ENCODE results near the gene ZNF610.

The ZNF610 gene

GRCh38 chr19:52397310-52398080 lies 61.5 kb downstream of the ZNF610 start, which contains the start of gene ZNF528:
TSS of gene ZNF528 (plus strand) at chr19:52397849. CDS start at chr19:52402014, 4,165 bp downstream.
- DNase-seq (ENCODE audit: low spot score): no peak

- no peak for DNase-seq (ENCODE audit: low spot score)
Observed at GRCh38 chr19:52398081-52398441, 62.0 kb downstream of the ZNF610 start.

- no peak for DNase-seq (ENCODE audit: low spot score)
Observed at GRCh38 chr19:52410276-52410675, 74.2 kb downstream of the ZNF610 start.

- no peak for DNase-seq (ENCODE audit: low spot score)
Observed at GRCh38 chr19:52415711-52416110, 79.7 kb downstream of the ZNF610 start.
